Mesendoderm (in vitro differentiated cells): Measurements from ENCODE around the gene AVPR2.

Experiments
- DNase-seq: peaks from one replicate; pipeline ENCODE4 v3.0.0; 2013
- H2AK5ac ChIP-seq: 2 replicates; pipeline ENCODE4 v1.6.1; 2013; ENCODE audit warnings: low read length, inconsistent platforms
- H2BK120ac ChIP-seq: 2 replicates; pipeline ENCODE4 v1.6.1; 2013; ENCODE audit warnings: low read depth, mild to moderate bottlenecking, low read length, moderate library complexity, mixed read lengths
- H2BK15ac ChIP-seq: replicated peaks from 2 replicates; pipeline ENCODE4 v1.6.1; 2013; ENCODE audit warnings: low read depth, mild to moderate bottlenecking, moderate library complexity
- H2BK5ac ChIP-seq: 2 replicates; pipeline ENCODE4 v1.6.1; 2013; ENCODE audit warnings: low read length, inconsistent platforms
- H3K18ac ChIP-seq: 2 replicates; pipeline ENCODE4 v1.6.1; 2013; ENCODE audit warnings: mild to moderate bottlenecking, low read length, mixed read lengths
- H3K23ac ChIP-seq: one replicate; pipeline ENCODE4 v1.6.1; 2013; ENCODE audit warnings: low read length
- H3K27ac ChIP-seq: 2 replicates; pipeline ENCODE4 v1.5.1; 2013; ENCODE audit warnings: low read depth, mild to moderate bottlenecking, inconsistent platforms, low read length, moderate library complexity
- H3K27me3 ChIP-seq: 2 replicates; pipeline ENCODE4 v1.6.1; 2013; ENCODE audit warnings: low read length, control low read depth, mild to moderate bottlenecking, inconsistent platforms; ENCODE audit not compliant: insufficient read depth, poor library complexity
- H3K36me3 ChIP-seq: 2 replicates; pipeline ENCODE4 v1.6.1; 2013; ENCODE audit warnings: low read length, inconsistent platforms; ENCODE audit not compliant: control insufficient read depth, insufficient read depth
- H3K4ac ChIP-seq: one replicate; pipeline ENCODE4 v1.6.1; 2013; ENCODE audit warnings: low read depth, mild to moderate bottlenecking, low read length, moderate library complexity
- H3K4me1 ChIP-seq: 2 replicates; pipeline ENCODE4 v1.6.1; 2013; ENCODE audit warnings: low read depth, low read length, inconsistent platforms; ENCODE audit not compliant: control insufficient read depth
- H3K4me2 ChIP-seq: 2 replicates; pipeline ENCODE4 v1.6.1; 2013; ENCODE audit warnings: low read length
- H3K4me3 ChIP-seq: 2 replicates; pipeline ENCODE4 v1.5.1; 2013; ENCODE audit warnings: mild to moderate bottlenecking, low read length
- H3K56ac ChIP-seq: one replicate; pipeline ENCODE4 v1.6.1; 2013; ENCODE audit warnings: low read length
- H3K79me1 ChIP-seq: 2 replicates; pipeline ENCODE4 v1.6.1; 2013; ENCODE audit warnings: low read length, inconsistent platforms
- H3K79me2 ChIP-seq: 2 replicates; pipeline ENCODE4 v1.6.1; 2013; ENCODE audit warnings: mild to moderate bottlenecking, low read length; ENCODE audit not compliant: control insufficient read depth, insufficient read depth
- H3K9ac ChIP-seq: 2 replicates; pipeline ENCODE4 v1.6.1; 2013; ENCODE audit warnings: low read length, inconsistent platforms
- H4K5ac ChIP-seq: one replicate; pipeline ENCODE4 v1.6.1; 2013; ENCODE audit warnings: low read length
- H4K8ac ChIP-seq: one replicate; pipeline ENCODE4 v1.6.1; 2013; ENCODE audit warnings: low read depth, mild to moderate bottlenecking, control low read depth, low read length, moderate library complexity
- WGBS: extraction: QIAGEN DNeasy Blood & Tissue Kit; methylation state at CpG from one replicate; pipeline ENCODE4 v1.1.7; 2013; ENCODE audit warnings: low lambda C conversion rate, missing lambda C conversion rate; ENCODE audit not compliant: insufficient coverage; ENCODE audit errors: extremely low coverage; 5-methylcytosine and 5-hydroxymethylcytosine counted together

The AVPR2 gene

GRCh38 chrX:153913701-153914100, 9.2 kb downstream of the AVPR2 start:
- no peak overlapping the region for H4K5ac ChIP-seq
- no peaks in the 10 kb centered on the region for H3K4me1 ChIP-seq
- no peak overlapping the region for H4K8ac ChIP-seq
- no peak overlapping the region for H3K27ac ChIP-seq
- H3K27me3 ChIP-seq: no peaks in the 10 kb centered on the region
- no peaks in the 10 kb centered on the region for H3K79me2 ChIP-seq
- H3K4me3 ChIP-seq: no peak overlapping the region
- no CpG with 5 or more reads among the region's 17 CpGs for WGBS
- H3K4me2 ChIP-seq: no peak overlapping the region
- no peaks in the 10 kb centered on the region for H3K36me3 ChIP-seq
- no peak overlapping the region for H2BK15ac ChIP-seq
- H3K56ac ChIP-seq: no peak overlapping the region
- no peak overlapping the region for H3K9ac ChIP-seq
- no peak overlapping the region for H2AK5ac ChIP-seq
- H3K23ac ChIP-seq: no peak overlapping the region
- DNase-seq: no peak
- H3K18ac ChIP-seq: no peak overlapping the region
- H2BK120ac ChIP-seq: no peak overlapping the region
- no peak overlapping the region for H2BK5ac ChIP-seq
- no peaks in the 10 kb centered on the region for H3K79me1 ChIP-seq
- H3K4ac ChIP-seq: no peak overlapping the region

- Histone ChIP-seq H2BK15ac (no peak overlapping the region), H3K79me1 (no peaks in the 10 kb centered on the region), H3K4ac (no peak overlapping the region), H3K4me3 (no peak overlapping the region), H3K27me3 (no peaks in the 10 kb centered on the region), H3K27ac (no peak overlapping the region), H3K9ac (no peak overlapping the region), H3K56ac (no peak overlapping the region), H4K8ac (no peak overlapping the region), H4K5ac (no peak overlapping the region), H3K4me2 (no peak overlapping the region), H2BK5ac (no peak overlapping the region), H2BK120ac (no peak overlapping the region), H3K23ac (no peak overlapping the region), H3K36me3 (no peaks in the 10 kb centered on the region), H2AK5ac (no peak overlapping the region), H3K4me1 (no peaks in the 10 kb centered on the region), H3K18ac (no peak overlapping the region), H3K79me2 (no peaks in the 10 kb centered on the region)
- WGBS: no CpG with 5 or more reads among the region's 6 CpGs
- no peak for DNase-seq
Measured at GRCh38 chrX:153917869-153918268, 13.4 kb downstream of the AVPR2 start.

- no peak overlapping the region for H3K4me2 ChIP-seq
- H4K8ac ChIP-seq: no peak overlapping the region
- H3K79me2 ChIP-seq: no peaks in the 10 kb centered on the region
- H3K36me3 ChIP-seq: no peaks in the 10 kb centered on the region
- no peak overlapping the region for H4K5ac ChIP-seq
- WGBS: no CpG with 5 or more reads among the region's 13 CpGs
- no peak overlapping the region for H2BK5ac ChIP-seq
- no peak overlapping the region for H3K4me3 ChIP-seq
- no peaks in the 10 kb centered on the region for H3K4me1 ChIP-seq
- no peak overlapping the region for H3K4ac ChIP-seq
- peaks cover 1% of the 10 kb centered on the region for H3K79me1 ChIP-seq
- H2BK15ac ChIP-seq: no peak overlapping the region
- no peak for DNase-seq
- H3K27ac ChIP-seq: no peak overlapping the region
- H3K56ac ChIP-seq: no peak overlapping the region
- no peaks in the 10 kb centered on the region for H3K27me3 ChIP-seq
- no peak overlapping the region for H3K18ac ChIP-seq
- no peak overlapping the region for H3K23ac ChIP-seq
- H2AK5ac ChIP-seq: no peak overlapping the region
- H2BK120ac ChIP-seq: no peak overlapping the region
- H3K9ac ChIP-seq: no peak overlapping the region
Measured at GRCh38 chrX:153919281-153919680, 14.8 kb downstream of the AVPR2 start.

GRCh38 chrX:153920546-153920945, 16.1 kb downstream of the AVPR2 start:
- H3K18ac ChIP-seq: no peak overlapping the region
- no peak overlapping the region for H3K9ac ChIP-seq
- H2AK5ac ChIP-seq: no peak overlapping the region
- H3K4me2 ChIP-seq: no peak overlapping the region
- H3K27ac ChIP-seq: no peak overlapping the region
- H2BK5ac ChIP-seq: no peak overlapping the region
- H2BK15ac ChIP-seq: no peak overlapping the region
- no peaks in the 10 kb centered on the region for H3K79me2 ChIP-seq
- no peak overlapping the region for H3K56ac ChIP-seq
- H3K4ac ChIP-seq: no peak overlapping the region
- H3K36me3 ChIP-seq: no peaks in the 10 kb centered on the region
- peaks cover 3% of the 10 kb centered on the region for H3K4me1 ChIP-seq
- no peak overlapping the region for H3K23ac ChIP-seq
- WGBS: no CpG with 5 or more reads among the region's 14 CpGs
- H3K79me1 ChIP-seq: peaks cover 1% of the 10 kb centered on the region
- H3K27me3 ChIP-seq: no peaks in the 10 kb centered on the region
- no peak for DNase-seq
- H4K5ac ChIP-seq: no peak overlapping the region
- no peak overlapping the region for H3K4me3 ChIP-seq
- H4K8ac ChIP-seq: no peak overlapping the region
- no peak overlapping the region for H2BK120ac ChIP-seq

GRCh38 chrX:153921070-153921469, 16.6 kb downstream of the AVPR2 start:
- no peak overlapping the region for H2BK5ac ChIP-seq
- H3K23ac ChIP-seq: no peak overlapping the region
- no peak overlapping the region for H3K27ac ChIP-seq
- no peak overlapping the region for H3K56ac ChIP-seq
- no peak overlapping the region for H3K9ac ChIP-seq
- H3K36me3 ChIP-seq: no peaks in the 10 kb centered on the region
- H3K79me2 ChIP-seq: no peaks in the 10 kb centered on the region
- H3K4me1 ChIP-seq: peaks cover 3% of the 10 kb centered on the region
- H4K8ac ChIP-seq: no peak overlapping the region
- no peak overlapping the region for H4K5ac ChIP-seq
- H2BK120ac ChIP-seq: no peak overlapping the region
- WGBS: no CpG with 5 or more reads among the region's 16 CpGs
- no peak overlapping the region for H2AK5ac ChIP-seq
- peaks cover 1% of the 10 kb centered on the region for H3K79me1 ChIP-seq
- H2BK15ac ChIP-seq: no peak overlapping the region
- H3K18ac ChIP-seq: no peak overlapping the region
- no peaks in the 10 kb centered on the region for H3K27me3 ChIP-seq
- DNase-seq: no peak
- H3K4ac ChIP-seq: no peak overlapping the region
- no peak overlapping the region for H3K4me2 ChIP-seq
- no peak overlapping the region for H3K4me3 ChIP-seq
